ENCODE data around the gene STARD5.

GRCh38 chr15:81341351-81341750 lies 17.4 kb upstream of the STARD5 start:
- no peak for TF ChIP-seq CTCF (IDR thresholded peaks at IDR 0.05; ENCODE audit: borderline replicate concordance, extremely low read depth, low read length, poor library complexity, severe bottlenecking)
- TF ChIP-seq EZH2 (IDR thresholded peaks at IDR 0.05; ENCODE audit: borderline replicate concordance, low read depth, low read length, severe bottlenecking) = no peak

Measured in DND-41 (cell line).